HG03571 (cell line): ENCODE measurements around the gene INO80B.
"Not testable (repeated sequence)": the region's sequence is repeated elsewhere in the genome, so short reads cannot be mapped to it uniquely, and the experiment has no call there.

ENCODE experiments used
- ATAC-seq: cut with Tn5 transposase; IDR thresholded peaks from one replicate; pipeline ENCODE4 v1.9.1; 2021; ENCODE audit not compliant: unreplicated experiment

Gene INO80B

GRCh38 chr2:74425523-74425922 lies 29.4 kb upstream of the INO80B start:
- no peak for ATAC-seq

GRCh38 chr2:74426181-74426758 lies 28.6 kb upstream of the INO80B start:
- ATAC-seq: no peak

- no peak for ATAC-seq
Observed at GRCh38 chr2:74427551-74427950, 27.3 kb upstream of the INO80B start.

GRCh38 chr2:74428675-74429074 lies 26.2 kb upstream of the INO80B start:
- ATAC-seq: no peak

GRCh38 chr2:74429487-74430451 lies 25.1 kb upstream of the INO80B start:
- no peak for ATAC-seq

GRCh38 chr2:74430502-74430901 lies 24.4 kb upstream of the INO80B start:
- no peak for ATAC-seq

GRCh38 chr2:74436111-74436805 lies 18.6 kb upstream of the INO80B start:
- no peak for ATAC-seq

- no peak for ATAC-seq
Observed at GRCh38 chr2:74436848-74437695, 17.8 kb upstream of the INO80B start.

GRCh38 chr2:74438248-74438647 lies 16.6 kb upstream of the INO80B start:
- ATAC-seq: no peak

- ATAC-seq: no peak
Observed at GRCh38 chr2:74439373-74439772, 15.5 kb upstream of the INO80B start.

GRCh38 chr2:74439803-74440377 lies 15.0 kb upstream of the INO80B start:
- no peak for ATAC-seq

- peak; percentile 76 for ATAC-seq
Observed at GRCh38 chr2:74440378-74441169, 14.3 kb upstream of the INO80B start.

- ATAC-seq: no peak
Observed at GRCh38 chr2:74441170-74441689, 13.7 kb upstream of the INO80B start.

GRCh38 chr2:74441690-74442482 lies 13.0 kb upstream of the INO80B start, which contains the start of gene RTKN:
TSS of gene RTKN (minus strand) at chr2:74441937. CDS start at chr2:74441816, 121 bp downstream.
- ATAC-seq: no peak

- not testable (repeated sequence) for ATAC-seq
Observed at GRCh38 chr2:74442483-74443297, 12.2 kb upstream of the INO80B start.

- ATAC-seq: no peak
Observed at GRCh38 chr2:74444498-74445318, 10.2 kb upstream of the INO80B start.
